Neural cell (in vitro differentiated cells): Measurements from ENCODE around the gene EIF4G3. TPM values are rescaled to one million over a fixed set of nuclear protein-coding genes. Genes with fewer than 3 reads are reported as not detected.

ENCODE experiments used
- H2AFZ ChIP-seq: fragments of 200-600, 300-800 bp; sonication (generic), shearing (Covaris generic); 2 replicates; pipeline ENCODE4 v1.6.0; 2014; ENCODE audit warnings: low read depth, mild to moderate bottlenecking, antibody characterized with exemption, low read length, moderate library complexity
- H3F3A ChIP-seq: fragments of 200-600 bp; shearing (Covaris generic); 2 replicates; pipeline ENCODE4 v1.6.1; 2016; ENCODE audit warnings: mild to moderate bottlenecking, moderate library complexity, mixed read lengths, antibody characterized with exemption, low read length; ENCODE audit not compliant: insufficient read depth, poor library complexity, severe bottlenecking
- H3K27ac ChIP-seq: fragments of 200-600, 300-800 bp; sonication (generic), shearing (Covaris generic); 2 replicates; pipeline ENCODE4 v1.5.1; 2014; ENCODE audit warnings: mild to moderate bottlenecking, low read length, moderate library complexity
- H3K27me3 ChIP-seq: fragments of 300-800, 200-600 bp; sonication (generic), shearing (Covaris generic); 2 replicates; pipeline ENCODE4 v1.6.0; 2014; ENCODE audit warnings: mild to moderate bottlenecking, low read depth, low read length, moderate library complexity; ENCODE audit not compliant: insufficient read depth
- H3K36me3 ChIP-seq: fragments of 300-800, 200-600 bp; sonication (generic), shearing (Covaris generic); 2 replicates; pipeline ENCODE4 v1.5.1; 2014; ENCODE audit warnings: mild to moderate bottlenecking, antibody characterized with exemption, low read length, moderate library complexity; ENCODE audit not compliant: insufficient read depth
- H3K4me2 ChIP-seq: fragments of 300-800, 200-600 bp; sonication (generic), shearing (Covaris generic); 2 replicates; pipeline ENCODE4 v1.6.0; 2014; ENCODE audit warnings: mild to moderate bottlenecking, low read length
- H3K4me3 ChIP-seq: fragments of 300-800, 200-600 bp; sonication (generic), shearing (Covaris generic); 2 replicates; pipeline ENCODE4 v1.5.1; 2014; ENCODE audit warnings: mild to moderate bottlenecking, low read length, moderate library complexity
- H3K79me2 ChIP-seq: fragments of 200-600 bp; shearing (Covaris generic); replicated peaks from 2 replicates; pipeline ENCODE4 v1.6.0; 2014; ENCODE audit warnings: mild to moderate bottlenecking, low read length, moderate library complexity; ENCODE audit not compliant: insufficient read depth
- H3K9ac ChIP-seq: fragments of 300-800, 200-600 bp; sonication (generic), shearing (Covaris generic); 2 replicates; pipeline ENCODE4 v1.6.1; 2016; ENCODE audit warnings: mild to moderate bottlenecking, low read length, mixed read lengths
- H3K9me2 ChIP-seq: fragments of 200-600 bp; shearing (Covaris generic); 2 replicates; pipeline ENCODE4 v1.6.1; 2016; ENCODE audit warnings: mild to moderate bottlenecking, low read length, mixed read lengths; ENCODE audit not compliant: insufficient read depth
- H3K9me3 ChIP-seq: fragments of 200-600, 300-800 bp; sonication (generic), shearing (Covaris generic); 2 replicates; pipeline ENCODE4 v1.6.1; 2016; ENCODE audit warnings: mild to moderate bottlenecking, mixed run types, low read length, moderate library complexity, mixed read lengths
- H4K20me1 ChIP-seq: fragments of 200-600 bp; shearing (Covaris generic); 2 replicates; pipeline ENCODE4 v1.6.1; 2016; ENCODE audit warnings: mild to moderate bottlenecking, mixed run types; ENCODE audit not compliant: insufficient read depth
- EP300 ChIP-seq: fragments of 450-650 bp; conservative IDR thresholded peaks from 2 replicates; pipeline ENCODE4 v1.6.1; 2014; ENCODE audit warnings: antibody characterized with exemption, mild to moderate bottlenecking, moderate library complexity; ENCODE audit not compliant: poor library complexity, severe bottlenecking
- EZH2 ChIP-seq: fragments of 200-600, 300-800 bp; shearing (Covaris generic), sonication (generic); IDR thresholded peaks from 2 replicates; pipeline ENCODE4 v1.6.1; 2014; ENCODE audit warnings: antibody characterized with exemption, low read length, borderline replicate concordance, mild to moderate bottlenecking; ENCODE audit not compliant: insufficient read depth, poor library complexity, severe bottlenecking
- MXI1 ChIP-seq: fragments of 450-650 bp; conservative IDR thresholded peaks from 2 replicates; pipeline ENCODE4 v1.6.1; 2014; ENCODE audit warnings: antibody characterized with exemption, mild to moderate bottlenecking; ENCODE audit not compliant: poor library complexity, severe bottlenecking
- POLR2AphosphoS5 ChIP-seq: IDR thresholded peaks from 2 replicates; pipeline ENCODE4 v1.6.1; 2012
- RAD21 ChIP-seq: fragments of 450-650 bp; conservative IDR thresholded peaks from 2 replicates; pipeline ENCODE4 v1.6.1; 2014; ENCODE audit warnings: antibody characterized with exemption, mild to moderate bottlenecking, moderate library complexity
- SMC3 ChIP-seq: fragments of 450-650 bp; conservative IDR thresholded peaks from 2 replicates; pipeline ENCODE4 v1.6.1; 2014; ENCODE audit warnings: antibody characterized with exemption, mild to moderate bottlenecking, moderate library complexity; ENCODE audit not compliant: poor library complexity
- TAF1 ChIP-seq: IDR thresholded peaks from 2 replicates; pipeline ENCODE4 v1.6.1; 2012; ENCODE audit warnings: low read depth
- polyA plus RNA-seq: library from polyadenylated mRNA; depleted of rRNA; stranded (reverse); fragments of >200 nt; gene quantifications from 2 replicates; pipeline ENCODE4 v1.2.3, GENCODE V29; 2014
- TF ChIP-seq, protein P1 (sequence below): IDR thresholded peaks from 2 replicates; pipeline ENCODE4 v1.6.1; 2012; ENCODE audit warnings: borderline replicate concordance
- TF ChIP-seq, protein P2 (sequence below): fragments of 450-650 bp; IDR thresholded peaks from 2 replicates; pipeline ENCODE4 v1.5.1; 2014; ENCODE audit warnings: antibody characterized with exemption, mild to moderate bottlenecking, moderate library complexity; ENCODE audit not compliant: poor library complexity, severe bottlenecking

Gene EIF4G3
- polyA plus RNA-seq, 1 donor from 2014 or later, result 56.9 TPM

DNA sequence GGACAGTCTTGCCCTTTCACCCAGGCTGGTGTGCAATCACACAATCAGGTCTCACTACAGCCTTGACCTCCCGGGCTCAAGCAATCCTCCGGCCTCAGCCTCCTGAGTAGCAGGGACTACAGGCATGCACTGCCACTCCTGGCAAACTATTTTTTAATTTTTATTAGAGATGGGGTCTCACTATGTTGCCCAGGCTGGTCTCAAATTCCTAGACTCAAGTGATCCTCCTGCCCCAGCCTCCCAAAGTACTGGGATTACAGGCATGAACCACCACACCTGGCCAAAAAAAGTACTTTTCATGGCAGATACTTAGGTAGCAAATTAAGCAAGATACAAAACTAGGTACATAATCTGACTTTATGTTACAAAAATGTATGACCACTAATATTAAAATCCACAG is 8.3 kb downstream of the EIF4G3 start:
- no peaks in the 10 kb centered on the region for H4K20me1 ChIP-seq
- peaks cover 78% of the 10 kb centered on the region for H3K79me2 ChIP-seq
- no peak overlapping the region for H3K9ac ChIP-seq
- H3K27me3 ChIP-seq, result no peaks in the 10 kb centered on the region
- H2AFZ ChIP-seq, result no peak overlapping the region
- no peak overlapping the region for H3K27ac ChIP-seq
- no peaks in the 10 kb centered on the region for H3F3A ChIP-seq
- H3K36me3 ChIP-seq, result no peaks in the 10 kb centered on the region
- no peak overlapping the region for H3K4me3 ChIP-seq
- no peaks in the 10 kb centered on the region for H3K9me2 ChIP-seq
- TF ChIP-seq, protein P1, sequence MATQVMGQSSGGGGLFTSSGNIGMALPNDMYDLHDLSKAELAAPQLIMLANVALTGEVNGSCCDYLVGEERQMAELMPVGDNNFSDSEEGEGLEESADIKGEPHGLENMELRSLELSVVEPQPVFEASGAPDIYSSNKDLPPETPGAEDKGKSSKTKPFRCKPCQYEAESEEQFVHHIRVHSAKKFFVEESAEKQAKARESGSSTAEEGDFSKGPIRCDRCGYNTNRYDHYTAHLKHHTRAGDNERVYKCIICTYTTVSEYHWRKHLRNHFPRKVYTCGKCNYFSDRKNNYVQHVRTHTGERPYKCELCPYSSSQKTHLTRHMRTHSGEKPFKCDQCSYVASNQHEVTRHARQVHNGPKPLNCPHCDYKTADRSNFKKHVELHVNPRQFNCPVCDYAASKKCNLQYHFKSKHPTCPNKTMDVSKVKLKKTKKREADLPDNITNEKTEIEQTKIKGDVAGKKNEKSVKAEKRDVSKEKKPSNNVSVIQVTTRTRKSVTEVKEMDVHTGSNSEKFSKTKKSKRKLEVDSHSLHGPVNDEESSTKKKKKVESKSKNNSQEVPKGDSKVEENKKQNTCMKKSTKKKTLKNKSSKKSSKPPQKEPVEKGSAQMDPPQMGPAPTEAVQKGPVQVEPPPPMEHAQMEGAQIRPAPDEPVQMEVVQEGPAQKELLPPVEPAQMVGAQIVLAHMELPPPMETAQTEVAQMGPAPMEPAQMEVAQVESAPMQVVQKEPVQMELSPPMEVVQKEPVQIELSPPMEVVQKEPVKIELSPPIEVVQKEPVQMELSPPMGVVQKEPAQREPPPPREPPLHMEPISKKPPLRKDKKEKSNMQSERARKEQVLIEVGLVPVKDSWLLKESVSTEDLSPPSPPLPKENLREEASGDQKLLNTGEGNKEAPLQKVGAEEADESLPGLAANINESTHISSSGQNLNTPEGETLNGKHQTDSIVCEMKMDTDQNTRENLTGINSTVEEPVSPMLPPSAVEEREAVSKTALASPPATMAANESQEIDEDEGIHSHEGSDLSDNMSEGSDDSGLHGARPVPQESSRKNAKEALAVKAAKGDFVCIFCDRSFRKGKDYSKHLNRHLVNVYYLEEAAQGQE, result no peak
- TF ChIP-seq EP300 (no peak), EZH2 (no peak), SMC3 (no peak), TAF1 (no peak), MXI1 (no peak), POLR2AphosphoS5 (no peak), RAD21 (no peak)
- TF ChIP-seq, protein P2, sequence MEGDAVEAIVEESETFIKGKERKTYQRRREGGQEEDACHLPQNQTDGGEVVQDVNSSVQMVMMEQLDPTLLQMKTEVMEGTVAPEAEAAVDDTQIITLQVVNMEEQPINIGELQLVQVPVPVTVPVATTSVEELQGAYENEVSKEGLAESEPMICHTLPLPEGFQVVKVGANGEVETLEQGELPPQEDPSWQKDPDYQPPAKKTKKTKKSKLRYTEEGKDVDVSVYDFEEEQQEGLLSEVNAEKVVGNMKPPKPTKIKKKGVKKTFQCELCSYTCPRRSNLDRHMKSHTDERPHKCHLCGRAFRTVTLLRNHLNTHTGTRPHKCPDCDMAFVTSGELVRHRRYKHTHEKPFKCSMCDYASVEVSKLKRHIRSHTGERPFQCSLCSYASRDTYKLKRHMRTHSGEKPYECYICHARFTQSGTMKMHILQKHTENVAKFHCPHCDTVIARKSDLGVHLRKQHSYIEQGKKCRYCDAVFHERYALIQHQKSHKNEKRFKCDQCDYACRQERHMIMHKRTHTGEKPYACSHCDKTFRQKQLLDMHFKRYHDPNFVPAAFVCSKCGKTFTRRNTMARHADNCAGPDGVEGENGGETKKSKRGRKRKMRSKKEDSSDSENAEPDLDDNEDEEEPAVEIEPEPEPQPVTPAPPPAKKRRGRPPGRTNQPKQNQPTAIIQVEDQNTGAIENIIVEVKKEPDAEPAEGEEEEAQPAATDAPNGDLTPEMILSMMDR, result no peak
- H3K9me3 ChIP-seq, result no peaks in the 10 kb centered on the region
- H3K4me2 ChIP-seq, result no peak overlapping the region

DNA sequence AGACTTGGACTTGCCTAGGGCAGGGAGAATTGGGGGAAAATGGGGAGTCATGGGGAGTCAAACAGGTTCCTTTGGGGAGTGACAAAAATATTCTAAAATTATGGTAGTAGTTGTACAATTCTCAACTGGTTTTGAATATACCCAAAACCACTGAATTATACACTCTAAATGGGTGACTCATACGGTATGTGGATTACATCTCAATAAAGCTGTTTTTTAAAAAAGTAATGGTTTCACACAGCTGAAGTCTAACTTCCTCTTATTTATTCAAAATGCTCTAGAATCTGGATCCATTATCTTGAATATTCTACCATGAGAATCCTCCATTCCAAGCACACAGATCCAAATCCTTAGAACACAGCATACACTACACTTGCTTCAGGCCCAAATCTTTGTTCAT is 11.1 kb downstream of the EIF4G3 start:
- H3K27me3 ChIP-seq, result no peaks in the 10 kb centered on the region
- H3K9ac ChIP-seq, result no peak overlapping the region
- no peaks in the 10 kb centered on the region for H3K36me3 ChIP-seq
- no peaks in the 10 kb centered on the region for H3K9me2 ChIP-seq
- H2AFZ ChIP-seq, result no peak overlapping the region
- no peak overlapping the region for H3K4me2 ChIP-seq
- peaks cover 80% of the 10 kb centered on the region for H3K79me2 ChIP-seq
- no peak overlapping the region for H3K27ac ChIP-seq
- no peak overlapping the region for H3K4me3 ChIP-seq
- H4K20me1 ChIP-seq, result no peaks in the 10 kb centered on the region
- H3K9me3 ChIP-seq, result no peaks in the 10 kb centered on the region
- no peak for TF ChIP-seq EZH2
- TF ChIP-seq, protein P1, result no peak
- TF ChIP-seq RAD21, result no peak
- no peak for TF ChIP-seq POLR2AphosphoS5
- TF ChIP-seq TAF1, result no peak
- TF ChIP-seq, protein P2, result no peak
- no peak for TF ChIP-seq SMC3
- TF ChIP-seq EP300, result no peak
- no peak for TF ChIP-seq MXI1
- no peaks in the 10 kb centered on the region for H3F3A ChIP-seq
